Colonic mucosa (tissue), 4 donors: Measurements from ENCODE around the gene MTHFD1. TPM values are rescaled to one million over a fixed set of nuclear protein-coding genes. Genes with fewer than 3 reads are reported as not detected.

Experiments
- DNase-seq: peaks from one replicate; pipeline ENCODE4 v3.0.0-alpha.2; 2020
- H3K27ac ChIP-seq: fragments of 200-600 bp; one replicate; pipeline ENCODE4 v1.8.0; 2021
- H3K27me3 ChIP-seq: fragments of 200-600 bp; one replicate; pipeline ENCODE4 v1.8.0; 2021
- H3K36me3 ChIP-seq: fragments of 200-600 bp; one replicate; pipeline ENCODE4 v1.8.0; 2021
- H3K4me1 ChIP-seq: fragments of 200-600 bp; one replicate; pipeline ENCODE4 v1.8.0; 2021; ENCODE audit warnings: mild to moderate bottlenecking
- H3K4me3 ChIP-seq: fragments of 200-600 bp; one replicate; pipeline ENCODE4 v1.8.0; 2021
- H3K9ac ChIP-seq, 2 donors: one replicate each; pipeline ENCODE4 v1.7.0; 2013; ENCODE audit warnings: control low read depth in 2 of 2, low read depth in 2 of 2, low read length in 2 of 2
- H3K9me3 ChIP-seq: fragments of 200-600 bp; one replicate; pipeline ENCODE4 v1.8.0; 2021
- CTCF ChIP-seq: fragments of 200-600 bp; IDR thresholded peaks from one replicate; pipeline ENCODE4 v1.8.0; 2022; ENCODE audit warnings: antibody characterized with exemption, mild to moderate bottlenecking
- intact Hi-C: fragments of 100-400 bp; cut with DNase I; formaldehyde crosslinking; loops from one replicate; pipeline ENCODE4 v1.14.1; 2022
- total RNA-seq, 2 donors: library from RNA; stranded (reverse); fragmentation: NEBNext Ultra II Directional in 1 of 2; extraction: Animal tissue kit (Norgen Biotek cat#: 25700) in 1 of 2; gene quantifications; one replicate each; pipeline ENCODE4 v1.2.1, GENCODE V29; 2021
- donor health status: healthy.
- donor health status: DM: no; HTN: no; CAD: no.
- donor health status: DM: no; HTN: no; CAD: no.

MTHFD1 gene
- total RNA-seq, 2 donors from 2014 or later: 38.1 to 123 TPM

- intact Hi-C loops: loop anchor here (5.0 kb wide), 2 partner anchors 43 to 128 kb away; no protein-coding TSS in a partner anchor
- no peak for TF ChIP-seq CTCF
- peak overlapping the region in 1 of 2 donors; percentile 26 for H3K9ac ChIP-seq
- no peak overlapping the region for H3K27ac ChIP-seq
- no peak overlapping the region for H3K4me3 ChIP-seq
- H3K36me3 ChIP-seq: no peaks in the 10 kb centered on the region
- no peaks in the 10 kb centered on the region for H3K27me3 ChIP-seq
- peak; percentile 26 for DNase-seq
- no peaks in the 10 kb centered on the region for H3K4me1 ChIP-seq
- no peaks in the 10 kb centered on the region for H3K9me3 ChIP-seq
These were observed 87.6 kb downstream of the MTHFD1 start for GRCh38 chr14:64475585-64476273.

GRCh38 chr14:64476438-64476837 is 88.3 kb downstream of the MTHFD1 start:
- intact Hi-C loops: loop anchor here (5.0 kb wide), 2 partner anchors 44 to 129 kb away; no protein-coding TSS in a partner anchor

GRCh38 chr14:64478634-64479250 is 90.6 kb downstream of the MTHFD1 start:
- H3K9me3 ChIP-seq: no peaks in the 10 kb centered on the region
- no peaks in the 10 kb centered on the region for H3K36me3 ChIP-seq
- no peaks in the 10 kb centered on the region for H3K27me3 ChIP-seq
- intact Hi-C loops: loop anchor here (5.0 kb wide), 2 partner anchors 46 to 131 kb away; no protein-coding TSS in a partner anchor
- no peak for TF ChIP-seq CTCF
- H3K27ac ChIP-seq: no peak overlapping the region
- no peak overlapping the region for H3K9ac ChIP-seq
- DNase-seq: no peak
- no peak overlapping the region for H3K4me3 ChIP-seq
- H3K4me1 ChIP-seq: no peaks in the 10 kb centered on the region

More at GRCh38 chr14:64476438-64476837, 88.3 kb downstream of the MTHFD1 start:
- Histone ChIP-seq H3K4me3 (no peak overlapping the region), H3K36me3 (no peaks in the 10 kb centered on the region), H3K9me3 (no peaks in the 10 kb centered on the region), H3K4me1 (no peaks in the 10 kb centered on the region), H3K9ac (no peak overlapping the region), H3K27ac (no peak overlapping the region), H3K27me3 (no peaks in the 10 kb centered on the region)
- no peak for TF ChIP-seq CTCF
- DNase-seq: no peak

GRCh38 chr14:64488590-64489099 is 100.5 kb downstream of the MTHFD1 start:
- Histone ChIP-seq H3K4me1 (no peaks in the 10 kb centered on the region), H3K27ac (no peak overlapping the region), H3K27me3 (no peaks in the 10 kb centered on the region), H3K36me3 (no peaks in the 10 kb centered on the region), H3K4me3 (no peak overlapping the region), H3K9me3 (no peaks in the 10 kb centered on the region), H3K9ac (no peak overlapping the region)
- intact Hi-C loops: no loop called here
- no peak for DNase-seq
- no peak for TF ChIP-seq CTCF

GRCh38 chr14:64491637-64492036 is 103.5 kb downstream of the MTHFD1 start:
- DNase-seq: no peak
- H3K9ac ChIP-seq: no peak overlapping the region
- H3K36me3 ChIP-seq: no peaks in the 10 kb centered on the region

More at GRCh38 chr14:64491637-64492036, 103.5 kb downstream of the MTHFD1 start:
- Histone ChIP-seq H3K4me3 (no peak overlapping the region), H3K9me3 (no peaks in the 10 kb centered on the region), H3K27me3 (no peaks in the 10 kb centered on the region), H3K27ac (no peak overlapping the region), H3K4me1 (no peaks in the 10 kb centered on the region)
- intact Hi-C loops: no loop called here
- no peak for TF ChIP-seq CTCF
